Right lobe of liver (tissue), 6 donors: ENCODE data around the gene SELENOV. TPM values are rescaled to one million over a fixed set of nuclear protein-coding genes. Genes with fewer than 3 reads are reported as not detected.

Source experiments
- ATAC-seq, 4 donors: fragments of 200-7000 bp; cut with Tn5 transposase; one replicate each; pipeline ENCODE4 v1.9.1; 2020; ENCODE audit warnings: mild to moderate bottlenecking in 4 of 4, moderate library complexity in 4 of 4
- DNase-seq, 3 donors: peaks; one replicate each; pipeline ENCODE4 v3.0.0-alpha.2; 2020
- H3K27ac ChIP-seq, 3 donors: fragments of 200-600 bp; one replicate each; pipeline ENCODE4 v1.8.0; 2022
- H3K27me3 ChIP-seq, 2 donors: fragments of 200-600 bp; one replicate each; pipeline ENCODE4 v1.8.0; 2022
- H3K36me3 ChIP-seq, 4 donors: fragments of 200-600 bp; sonication (generic) in 1 of 4; one replicate each; pipeline versions ENCODE4 v1.5.1 to v1.8.0; 2017 to 2022; ENCODE audit warnings: control low read depth in 1 of 4
- H3K4me1 ChIP-seq, 4 donors: fragments of 200-600 bp; sonication (generic) in 1 of 4; one replicate each; pipeline versions ENCODE4 v1.5.1 to v1.8.0; 2017 to 2022; ENCODE audit warnings: control low read depth in 1 of 4
- H3K4me3 ChIP-seq, 3 donors: fragments of 200-600 bp; one replicate each; pipeline ENCODE4 v1.8.0; 2022
- H3K9me3 ChIP-seq, 4 donors: fragments of 200-600 bp; sonication (generic) in 1 of 4; one replicate each; pipeline versions ENCODE4 v1.5.1 to v1.8.0; 2017 to 2022; ENCODE audit warnings: control low read depth in 1 of 4
- POLR2A ChIP-seq: fragments of 450-650 bp; IDR thresholded peaks from one replicate; pipeline ENCODE4 v1.6.1; 2017; ENCODE audit warnings: antibody characterized with exemption, mild to moderate bottlenecking
- WGBS: methylation state at CpG from one replicate; pipeline ENCODE4 v1.1.6; 2018; ENCODE audit warnings: low coverage, low lambda C conversion rate; ENCODE audit not compliant: insufficient coverage; ENCODE audit errors: missing lambda C conversion rate; 5-methylcytosine and 5-hydroxymethylcytosine counted together
- intact Hi-C, 2 donors: fragments of 100-400 bp; cut with DNase I; formaldehyde crosslinking; loops; one replicate each; pipeline versions ENCODE4 v1.11.2 to v1.14.1; 2022
- total RNA-seq, 6 experiments: library from RNA; depleted of rRNA in 2 of 6; stranded (reverse); fragments of >200 nt in 2 of 6; fragmentation: NEBNext Ultra II Directional in 3 of 6; extraction: Animal tissue kit (Norgen Biotek cat#: 25700) in 3 of 6; gene quantifications; one replicate each; pipeline versions ENCODE4 v1.1.0 to v1.2.4, GENCODE V29; 2016 to 2023
- TF ChIP-seq, protein P1 (sequence below), 4 donors: fragments of 200-600 bp in 3 of 4; fragments of 450-650 bp in 1 of 4; IDR thresholded peaks; one replicate each; pipeline versions ENCODE4 v1.5.1 to v1.8.0; 2016 to 2022; ENCODE audit warnings: antibody characterized with exemption in 4 of 4, mild to moderate bottlenecking in 2 of 4
- donor health status: DM: no; HTN: yes; CAD: no.
- donor health status: DM: no; HTN: no; CAD: no.
- donor health status: DM: no; HTN: no; CAD: no.
- donor health status: DM: no; HTN: yes; CAD: no.
- donor health status: DM: no; HTN: yes; CAD: no.

Gene SELENOV
- total RNA-seq, 6 experiments from 2014 or later, result not detected

DNA sequence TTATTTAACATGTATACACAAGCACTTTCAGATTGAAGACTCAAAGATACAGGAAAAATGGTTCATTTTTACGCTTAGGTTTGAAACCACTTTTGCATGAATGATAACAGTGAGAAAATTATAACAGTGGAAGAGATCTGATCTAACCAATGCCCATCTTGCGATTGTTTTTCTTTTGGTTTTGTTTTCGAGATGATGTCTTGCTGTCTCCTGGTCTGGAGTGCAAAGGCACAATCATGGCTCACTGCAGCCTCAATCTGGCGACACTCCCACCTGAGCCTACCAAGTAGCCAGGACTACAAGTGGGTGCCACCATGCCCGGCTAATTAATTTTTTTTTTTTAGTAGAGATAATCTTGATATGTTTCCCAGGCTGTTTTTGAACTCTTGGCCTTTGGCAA lies 35.3 kb downstream of the SELENOV start:
- no peaks in the 10 kb centered on the region for H3K36me3 ChIP-seq

DNA sequence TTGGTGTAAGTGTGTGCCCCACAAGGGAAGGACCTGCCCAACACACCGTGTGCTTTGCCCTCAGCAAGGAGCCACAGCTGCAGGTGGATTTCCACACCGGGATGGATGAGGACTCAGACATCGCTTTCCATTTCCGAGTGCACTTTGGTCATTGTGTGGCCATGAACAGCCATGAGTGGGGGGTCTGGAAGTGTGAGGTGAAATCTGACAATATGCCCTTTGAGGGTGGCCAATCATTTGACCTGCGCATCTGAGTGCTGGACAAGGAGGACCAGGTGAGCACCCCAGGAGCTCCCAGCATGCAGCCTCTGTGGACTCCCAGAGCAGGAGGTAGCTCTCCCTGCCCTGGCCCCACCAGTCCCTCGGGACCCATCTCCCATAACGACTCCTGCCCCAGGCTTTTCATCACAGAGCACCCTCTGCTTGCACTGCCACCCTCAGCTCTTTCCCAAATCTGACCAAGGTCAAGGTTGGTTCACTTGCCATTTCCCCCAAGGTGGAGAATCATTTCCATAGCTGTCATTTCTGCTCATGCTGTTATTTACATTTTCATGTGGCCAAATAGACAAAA lies 38.2 kb downstream of the SELENOV start:
- Histone ChIP-seq H3K27me3 (no peaks in the 10 kb centered on the region), H3K4me1 (peaks cover 0 to 3% (median 0%) of the 10 kb centered on the region in 4 donors), H3K9me3 (no peaks in the 10 kb centered on the region), H3K27ac (no peak overlapping the region), H3K4me3 (no peak overlapping the region), H3K36me3 (no peaks in the 10 kb centered on the region)
- 17% methylated on average over 1 of the region's 7 CpGs for WGBS
- intact Hi-C loops, result loop anchor here (5.0 to 10.0 kb wide), 2 partner anchors 114 to 122 kb away; no protein-coding TSS in a partner anchor
- TF ChIP-seq, protein P1, sequence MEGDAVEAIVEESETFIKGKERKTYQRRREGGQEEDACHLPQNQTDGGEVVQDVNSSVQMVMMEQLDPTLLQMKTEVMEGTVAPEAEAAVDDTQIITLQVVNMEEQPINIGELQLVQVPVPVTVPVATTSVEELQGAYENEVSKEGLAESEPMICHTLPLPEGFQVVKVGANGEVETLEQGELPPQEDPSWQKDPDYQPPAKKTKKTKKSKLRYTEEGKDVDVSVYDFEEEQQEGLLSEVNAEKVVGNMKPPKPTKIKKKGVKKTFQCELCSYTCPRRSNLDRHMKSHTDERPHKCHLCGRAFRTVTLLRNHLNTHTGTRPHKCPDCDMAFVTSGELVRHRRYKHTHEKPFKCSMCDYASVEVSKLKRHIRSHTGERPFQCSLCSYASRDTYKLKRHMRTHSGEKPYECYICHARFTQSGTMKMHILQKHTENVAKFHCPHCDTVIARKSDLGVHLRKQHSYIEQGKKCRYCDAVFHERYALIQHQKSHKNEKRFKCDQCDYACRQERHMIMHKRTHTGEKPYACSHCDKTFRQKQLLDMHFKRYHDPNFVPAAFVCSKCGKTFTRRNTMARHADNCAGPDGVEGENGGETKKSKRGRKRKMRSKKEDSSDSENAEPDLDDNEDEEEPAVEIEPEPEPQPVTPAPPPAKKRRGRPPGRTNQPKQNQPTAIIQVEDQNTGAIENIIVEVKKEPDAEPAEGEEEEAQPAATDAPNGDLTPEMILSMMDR (IDR thresholded peaks at IDR 0.05), result no peak
- TF ChIP-seq POLR2A, result no peak
- ATAC-seq (no peak), DNase-seq (no peak)

More for the DNA sequence above, 35.3 kb downstream of the SELENOV start:
- Histone ChIP-seq H3K9me3 (no peaks in the 10 kb centered on the region), H3K27me3 (no peaks in the 10 kb centered on the region), H3K4me1 (no peaks in the 10 kb centered on the region), H3K4me3 (no peak overlapping the region), H3K27ac (no peak overlapping the region)
- 79% methylated on average over 5 of the region's 5 CpGs for WGBS
- DNase-seq, result no peak
- TF ChIP-seq, protein P1 (IDR thresholded peaks at IDR 0.05), result no peak
- TF ChIP-seq POLR2A, result no peak
- ATAC-seq, result no peak
- intact Hi-C loops, result loop anchor here (5.0 to 10.0 kb wide), 2 partner anchors 117 to 125 kb away; no protein-coding TSS in a partner anchor

DNA sequence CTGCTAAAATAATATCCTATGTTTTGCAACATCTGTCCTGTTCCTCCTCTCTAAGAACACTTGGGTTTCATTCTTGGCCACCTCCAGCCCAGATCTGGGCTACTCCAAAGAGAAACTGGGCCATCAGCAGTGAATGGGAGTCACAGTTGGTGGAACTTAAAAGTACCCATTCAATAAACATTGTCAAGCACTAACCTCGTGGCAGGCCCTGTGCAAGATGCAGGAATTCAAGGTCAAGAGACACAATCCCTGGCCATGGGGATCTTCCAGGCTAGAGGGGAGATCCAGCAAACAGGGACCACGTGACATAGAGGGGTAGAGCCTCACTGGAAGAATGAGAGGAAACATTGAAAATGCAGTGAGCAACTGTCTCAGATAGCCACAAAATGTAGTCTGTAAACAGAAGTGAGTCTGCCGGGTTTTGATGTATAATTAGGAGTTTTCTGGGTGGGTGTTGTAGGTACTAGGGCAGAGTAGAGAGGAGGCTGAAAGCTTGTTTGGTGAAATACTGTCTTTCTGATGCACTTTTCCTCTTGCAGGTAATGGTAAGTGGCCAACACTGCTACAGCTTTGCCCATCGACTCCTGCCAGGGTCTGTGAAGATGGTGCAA lies 39.9 kb downstream of the SELENOV start:
- TF ChIP-seq, protein P1 (IDR thresholded peaks at IDR 0.05), result no peak
- no peak for TF ChIP-seq POLR2A
- 51% methylated on average over 3 of the region's 4 CpGs for WGBS

DNA sequence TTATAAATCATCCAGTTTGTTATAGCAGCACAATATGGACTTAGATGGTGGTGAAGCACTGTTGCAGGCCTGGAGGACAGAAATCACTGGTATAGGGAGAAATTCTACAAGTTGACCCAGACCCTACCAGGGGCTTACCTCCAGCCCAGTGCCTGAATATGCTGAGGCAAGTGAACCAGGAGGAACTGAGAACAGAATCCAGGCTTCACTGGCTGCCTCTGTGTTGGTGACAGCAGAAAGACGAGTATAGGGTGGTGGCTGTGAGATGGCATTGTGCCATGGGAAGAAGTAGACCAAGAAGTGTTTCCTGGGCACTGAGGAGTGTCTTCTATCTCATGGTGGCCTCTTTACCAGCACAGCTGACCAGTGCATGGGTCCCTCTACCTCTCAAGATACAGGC lies 40.9 kb downstream of the SELENOV start:
- no peak for DNase-seq
- Histone ChIP-seq H3K9me3 (no peaks in the 10 kb centered on the region), H3K27me3 (no peaks in the 10 kb centered on the region), H3K4me3 (no peak overlapping the region), H3K27ac (no peak overlapping the region), H3K4me1 (peaks cover 0 to 7% (median 0%) of the 10 kb centered on the region in 4 donors), H3K36me3 (no peaks in the 10 kb centered on the region)
- no peak for TF ChIP-seq POLR2A
- TF ChIP-seq, protein P1 (IDR thresholded peaks at IDR 0.05), result no peak
- ATAC-seq, result no peak
- intact Hi-C loops, result loop anchor here in 1 of 2 donors (10.0 kb wide), 1 partner anchor 119 kb away; no protein-coding TSS in a partner anchor
- 50% methylated on average over 1 of the region's 1 CpG for WGBS

More for the DNA sequence above, 39.9 kb downstream of the SELENOV start:
- peaks cover 0 to 7% (median 0%) of the 10 kb centered on the region in 4 donors for H3K4me1 ChIP-seq
- intact Hi-C loops, result loop anchor here (5.0 to 10.0 kb wide), 2 partner anchors 112 to 120 kb away; no protein-coding TSS in a partner anchor
- DNase-seq, result no peak
- no peak for ATAC-seq
- H3K27ac ChIP-seq, result no peak overlapping the region
- no peaks in the 10 kb centered on the region for H3K27me3 ChIP-seq
- H3K4me3 ChIP-seq, result no peak overlapping the region
- no peaks in the 10 kb centered on the region for H3K36me3 ChIP-seq
- no peaks in the 10 kb centered on the region for H3K9me3 ChIP-seq
